Stomach (tissue), 9 donors: ENCODE data around the gene MST1. TPM values are rescaled to one million over a fixed set of nuclear protein-coding genes. Genes with fewer than 3 reads are reported as not detected.

Experiments used
- DNase-seq, 2 donors: peaks; one replicate each; pipeline versions ENCODE4 v3.0.0 to v3.0.0-alpha.2; 2013 to 2019
- H3K27ac ChIP-seq, 5 donors: fragments of 200-600 bp in 4 of 5; sonication (generic) in 4 of 5; one replicate each; pipeline ENCODE4 v1.5.1; 2013 to 2019; ENCODE audit warnings: mild to moderate bottlenecking in 1 of 5, moderate library complexity in 1 of 5
- H3K27me3 ChIP-seq, 3 donors: fragments of 200-600 bp; sonication (generic); one replicate each; pipeline ENCODE4 v1.5.1; 2017 to 2019; ENCODE audit warnings: mixed run types in 1 of 3
- H3K36me3 ChIP-seq, 4 donors: fragments of 200-600 bp; sonication (generic); 1 replicate in 3 of 4; 2 replicates in 1 of 4; pipeline ENCODE4 v1.5.1; 2016 to 2019
- H3K4me1 ChIP-seq, 4 donors: fragments of 200-600 bp; sonication (generic); one replicate each; pipeline ENCODE4 v1.5.1; 2016 to 2019
- H3K4me3 ChIP-seq, 4 donors: fragments of 200-600 bp; sonication (generic) in 3 of 4; one replicate each; pipeline ENCODE4 v1.5.1; 2016 to 2019; ENCODE audit warnings: mild to moderate bottlenecking in 1 of 4
- H3K9me3 ChIP-seq, 4 donors: fragments of 200-600 bp; sonication (generic); one replicate each; pipeline ENCODE4 v1.5.1; 2016 to 2019
- EP300 ChIP-seq: sonication (generic); formaldehyde crosslinking; IDR thresholded peaks from one replicate; pipeline ENCODE4 v1.6.1; 2017; ENCODE audit warnings: antibody characterized with exemption
- POLR2A ChIP-seq, 4 donors: fragments of 450-650 bp; IDR thresholded peaks; one replicate each; pipeline ENCODE4 v1.6.1; 2016; ENCODE audit warnings: antibody characterized with exemption in 4 of 4, control low read depth in 2 of 4, mild to moderate bottlenecking in 1 of 4, moderate library complexity in 1 of 4
- POLR2AphosphoS5 ChIP-seq, 3 donors: sonication (generic); formaldehyde crosslinking; IDR thresholded peaks; one replicate each; pipeline ENCODE4 v1.6.1; 2016; ENCODE audit warnings: antibody characterized with exemption in 3 of 3
- WGBS, 5 donors: extraction: QIAGEN DNeasy Blood & Tissue Kit in 3 of 5; methylation state at CpG; one replicate each; pipeline versions ENCODE4 v1.1.5 to v1.1.7; 2013 to 2018; 5-methylcytosine and 5-hydroxymethylcytosine counted together
- intact Hi-C: fragments of 100-400 bp; cut with DNase I; formaldehyde crosslinking; loops from one replicate; pipeline ENCODE4 v1.15.1; 2023; ENCODE audit warnings: low total_unique reads
- polyA plus RNA-seq, 3 donors: library from polyadenylated mRNA; stranded (reverse); fragments of 200-250 nt; gene quantifications; one replicate each; pipeline ENCODE4 v1.2.3, GENCODE V29; 2013
- total RNA-seq, 5 donors: library from RNA; depleted of rRNA; stranded (reverse); fragments of >200 nt; gene quantifications; one replicate each; pipeline versions ENCODE4 v1.1.0 to v1.2.3, GENCODE V29; 2014 to 2016
- TF ChIP-seq, protein P1 (sequence below), 7 experiments: fragments of 450-650 bp in 4 of 7; fragments of 200-600 bp in 3 of 7; sonication (generic) in 3 of 7; IDR thresholded peaks; one replicate each; pipeline ENCODE4 v1.5.1; 2016 to 2019; ENCODE audit warnings: antibody characterized with exemption in 7 of 7, control low read depth in 2 of 7, mild to moderate bottlenecking in 1 of 7
- donor health status: healthy with polysubstance abuse.
- donor health status: Bipolar disorder and iron deficiency.
- donor health status: healthy.

MST1 gene
- total and polyA plus RNA-seq, 8 donors = 6.7 to 172 (median 19.7) TPM

DNA sequence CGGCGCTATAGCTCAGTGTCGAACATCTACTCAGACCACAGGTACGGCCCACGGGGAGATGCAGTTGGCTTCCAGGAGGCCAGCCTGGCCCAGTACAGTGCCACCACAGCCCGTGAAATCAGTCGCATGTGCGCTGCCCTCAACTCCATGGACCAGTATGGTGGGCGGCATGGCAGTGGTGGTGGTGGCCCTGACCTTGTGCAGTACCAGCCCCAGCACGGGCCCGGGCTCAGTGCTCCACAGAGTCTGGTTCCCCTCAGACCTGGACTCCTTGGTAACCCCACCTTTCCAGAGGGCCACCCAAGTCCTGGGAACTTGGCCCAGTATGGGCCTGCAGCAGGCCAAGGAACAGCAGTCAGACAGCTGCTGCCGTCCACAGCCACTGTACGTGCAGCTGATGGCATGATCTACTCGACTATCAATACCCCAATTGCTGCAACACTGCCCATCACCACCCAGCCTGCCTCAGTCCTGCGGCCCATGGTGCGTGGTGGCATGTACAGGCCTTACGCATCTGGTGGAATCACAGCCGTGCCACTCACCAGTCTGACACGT lies 33.5 kb downstream of the MST1 start:
- Histone ChIP-seq H3K4me3 (no peak overlapping the region), H3K36me3 (no peaks in the 10 kb centered on the region), H3K9me3 (no peaks in the 10 kb centered on the region), H3K27me3 (peaks cover 0 to 10% (median 0%) of the 10 kb centered on the region in 3 donors), H3K27ac (no peak overlapping the region), H3K4me1 (peaks cover 0 to 6% (median 0%) of the 10 kb centered on the region in 4 donors)
- intact Hi-C loops = no loop called here
- DNase-seq = no peak
- 93 to 98% (median 95%) methylated on average over 19 of the region's 19 CpGs for WGBS, 5 donors
- TF ChIP-seq EP300 (no peak), POLR2A (IDR thresholded peaks at IDR 0.05) (no peak), POLR2AphosphoS5 (IDR thresholded peaks at IDR 0.05) (no peak)
- TF ChIP-seq, protein P1, sequence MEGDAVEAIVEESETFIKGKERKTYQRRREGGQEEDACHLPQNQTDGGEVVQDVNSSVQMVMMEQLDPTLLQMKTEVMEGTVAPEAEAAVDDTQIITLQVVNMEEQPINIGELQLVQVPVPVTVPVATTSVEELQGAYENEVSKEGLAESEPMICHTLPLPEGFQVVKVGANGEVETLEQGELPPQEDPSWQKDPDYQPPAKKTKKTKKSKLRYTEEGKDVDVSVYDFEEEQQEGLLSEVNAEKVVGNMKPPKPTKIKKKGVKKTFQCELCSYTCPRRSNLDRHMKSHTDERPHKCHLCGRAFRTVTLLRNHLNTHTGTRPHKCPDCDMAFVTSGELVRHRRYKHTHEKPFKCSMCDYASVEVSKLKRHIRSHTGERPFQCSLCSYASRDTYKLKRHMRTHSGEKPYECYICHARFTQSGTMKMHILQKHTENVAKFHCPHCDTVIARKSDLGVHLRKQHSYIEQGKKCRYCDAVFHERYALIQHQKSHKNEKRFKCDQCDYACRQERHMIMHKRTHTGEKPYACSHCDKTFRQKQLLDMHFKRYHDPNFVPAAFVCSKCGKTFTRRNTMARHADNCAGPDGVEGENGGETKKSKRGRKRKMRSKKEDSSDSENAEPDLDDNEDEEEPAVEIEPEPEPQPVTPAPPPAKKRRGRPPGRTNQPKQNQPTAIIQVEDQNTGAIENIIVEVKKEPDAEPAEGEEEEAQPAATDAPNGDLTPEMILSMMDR (IDR thresholded peaks at IDR 0.05) = no peak

DNA sequence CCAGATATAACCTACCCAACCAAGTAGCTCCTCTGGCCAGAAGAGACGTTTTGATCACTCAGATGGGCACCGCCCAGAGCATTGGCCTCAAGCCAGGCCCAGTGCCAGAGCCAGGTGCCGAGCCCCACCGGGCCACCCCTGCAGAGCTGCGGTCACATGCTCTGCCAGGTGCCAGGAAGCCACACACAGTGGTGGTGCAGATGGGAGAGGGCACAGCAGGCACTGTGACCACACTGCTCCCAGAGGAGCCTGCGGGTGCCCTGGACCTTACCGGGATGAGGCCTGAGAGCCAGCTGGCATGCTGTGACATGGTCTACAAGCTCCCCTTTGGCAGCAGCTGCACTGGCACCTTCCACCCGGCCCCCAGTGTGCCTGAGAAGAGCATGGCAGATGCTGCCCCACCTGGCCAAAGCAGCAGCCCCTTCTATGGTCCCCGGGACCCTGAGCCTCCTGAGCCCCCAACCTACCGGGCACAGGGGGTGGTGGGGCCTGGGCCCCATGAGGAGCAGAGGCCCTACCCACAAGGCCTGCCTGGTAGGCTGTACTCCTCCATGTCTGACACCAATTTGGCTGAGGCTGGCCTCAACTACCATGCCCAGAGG lies 34.2 kb downstream of the MST1 start:
- intact Hi-C loops = no loop called here
- Histone ChIP-seq H3K9me3 (no peaks in the 10 kb centered on the region), H3K4me1 (peaks cover 0 to 6% (median 0%) of the 10 kb centered on the region in 4 donors), H3K36me3 (no peaks in the 10 kb centered on the region), H3K4me3 (no peak overlapping the region), H3K27me3 (peaks cover 0 to 10% (median 0%) of the 10 kb centered on the region in 3 donors), H3K27ac (no peak overlapping the region)
- TF ChIP-seq EP300 = no peak
- TF ChIP-seq POLR2AphosphoS5 (IDR thresholded peaks at IDR 0.05) = no peak
- TF ChIP-seq, protein P1 (IDR thresholded peaks at IDR 0.05) = no peak
- TF ChIP-seq POLR2A (IDR thresholded peaks at IDR 0.05) = no peak
- DNase-seq = peak in 1 of 2 donors; percentile 44
- 33 to 51% (median 46%) methylated on average over 5 to 10 of the region's 10 CpGs; no CpG with 5 or more reads in 1 of the 5 donors for WGBS, 5 donors

DNA sequence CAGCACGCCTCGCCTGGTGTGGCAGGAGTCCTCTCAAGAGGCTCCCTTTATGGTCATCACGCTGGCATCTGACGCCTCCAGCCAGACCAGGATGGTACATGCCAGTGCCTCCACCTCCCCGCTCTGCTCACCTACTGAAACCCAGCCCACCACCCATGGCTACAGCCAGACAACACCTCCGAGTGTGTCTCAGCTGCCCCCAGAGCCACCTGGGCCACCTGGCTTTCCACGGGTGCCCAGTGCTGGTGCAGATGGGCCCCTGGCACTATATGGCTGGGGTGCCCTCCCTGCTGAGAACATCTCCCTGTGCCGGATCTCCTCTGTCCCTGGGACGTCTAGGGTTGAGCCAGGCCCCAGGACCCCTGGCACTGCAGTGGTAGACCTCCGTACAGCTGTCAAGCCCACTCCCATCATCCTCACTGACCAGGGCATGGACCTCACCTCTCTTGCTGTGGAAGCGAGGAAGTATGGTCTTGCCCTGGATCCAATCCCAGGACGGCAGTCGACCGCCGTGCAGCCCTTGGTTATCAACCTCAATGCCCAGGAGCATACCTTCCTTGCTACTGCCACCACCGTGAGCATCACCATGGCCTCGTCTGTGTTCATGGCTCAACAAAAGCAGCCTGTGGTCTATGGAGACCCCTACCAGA lies 35.0 kb downstream of the MST1 start:
- H3K9me3 ChIP-seq = no peaks in the 10 kb centered on the region
- no peaks in the 10 kb centered on the region for H3K36me3 ChIP-seq
- DNase-seq = no peak
- no peak overlapping the region for H3K27ac ChIP-seq
- peaks cover 0 to 6% (median 0%) of the 10 kb centered on the region in 4 donors for H3K4me1 ChIP-seq
- 85 to 95% (median 92%) methylated on average over 10 to 17 of the region's 17 CpGs for WGBS, 5 donors
- no peak overlapping the region for H3K4me3 ChIP-seq
- H3K27me3 ChIP-seq = peaks cover 0 to 10% (median 0%) of the 10 kb centered on the region in 3 donors
- intact Hi-C loops = no loop called here
- TF ChIP-seq POLR2A (IDR thresholded peaks at IDR 0.05) (no peak), EP300 (no peak), POLR2AphosphoS5 (IDR thresholded peaks at IDR 0.05) (no peak)
- TF ChIP-seq, protein P1 (IDR thresholded peaks at IDR 0.05) = no peak

GRCh38 chr3:49653621-49654020 lies 35.7 kb downstream of the MST1 start:
- WGBS, 5 donors = 77 to 86% (median 80%) methylated on average over 6 to 8 of the region's 8 CpGs
- H3K27ac ChIP-seq = no peak overlapping the region

More at GRCh38 chr3:49653621-49654020, 35.7 kb downstream of the MST1 start:
- DNase-seq = no peak
- H3K36me3 ChIP-seq = no peaks in the 10 kb centered on the region
- H3K27me3 ChIP-seq = peaks cover 0 to 10% (median 0%) of the 10 kb centered on the region in 3 donors
- H3K9me3 ChIP-seq = no peaks in the 10 kb centered on the region
- TF ChIP-seq EP300 (no peak), POLR2AphosphoS5 (IDR thresholded peaks at IDR 0.05) (no peak), POLR2A (IDR thresholded peaks at IDR 0.05) (no peak)
- TF ChIP-seq, protein P1 (IDR thresholded peaks at IDR 0.05) = no peak
- intact Hi-C loops = no loop called here
- no peak overlapping the region for H3K4me3 ChIP-seq
- H3K4me1 ChIP-seq = peaks cover 0 to 6% (median 0%) of the 10 kb centered on the region in 4 donors
